H9 (cell line): ENCODE data around the gene CEP152. TPM values are rescaled to one million over a fixed set of nuclear protein-coding genes. Genes with fewer than 3 reads are reported as not detected.

Experiments
- DNase-seq: peaks from one replicate; pipeline ENCODE4 v3.0.0-alpha.2; 2017
- H2AFZ ChIP-seq: one replicate; pipeline ENCODE4 v1.6.1; 2013; ENCODE audit warnings: mild to moderate bottlenecking, low read length, control low read depth, moderate library complexity
- H2AK5ac ChIP-seq: 2 replicates; pipeline ENCODE4 v1.6.1; 2013; ENCODE audit warnings: low read length, control low read depth, mixed read lengths; ENCODE audit not compliant: insufficient read length
- H2BK120ac ChIP-seq: one replicate; pipeline ENCODE4 v1.6.1; 2013; ENCODE audit warnings: low read depth, mild to moderate bottlenecking, low read length, control low read depth, inconsistent platforms; ENCODE audit not compliant: poor library complexity, severe bottlenecking
- H2BK12ac ChIP-seq: 2 replicates; pipeline ENCODE4 v1.6.1; 2013; ENCODE audit warnings: low read length, control low read depth, mixed read lengths, low read depth; ENCODE audit not compliant: insufficient read length
- H2BK15ac ChIP-seq: 2 replicates; pipeline ENCODE4 v1.6.1; 2013; ENCODE audit warnings: low read depth, low read length, control low read depth
- H2BK20ac ChIP-seq: one replicate; pipeline ENCODE4 v1.6.1; 2013; ENCODE audit warnings: low read depth, mild to moderate bottlenecking, low read length, control low read depth, inconsistent platforms; ENCODE audit not compliant: poor library complexity, severe bottlenecking
- H2BK5ac ChIP-seq: 2 replicates; pipeline ENCODE4 v1.6.1; 2013; ENCODE audit warnings: low read length, control low read depth, mixed read lengths; ENCODE audit not compliant: insufficient read length
- H3K14ac ChIP-seq: 2 replicates; pipeline ENCODE4 v1.6.1; 2013; ENCODE audit warnings: low read length, control low read depth; ENCODE audit not compliant: insufficient read depth
- H3K18ac ChIP-seq: 2 replicates; pipeline ENCODE4 v1.6.1; 2013; ENCODE audit warnings: low read depth, mild to moderate bottlenecking, mixed read lengths, low read length, control low read depth; ENCODE audit not compliant: insufficient read length
- H3K23ac ChIP-seq: 2 replicates; pipeline ENCODE4 v1.6.1; 2013; ENCODE audit warnings: low read length, control low read depth, mixed read lengths, low read depth; ENCODE audit not compliant: insufficient read length
- H3K23me2 ChIP-seq: 2 replicates; pipeline ENCODE4 v1.6.1; 2013; ENCODE audit warnings: low read depth, mild to moderate bottlenecking, mixed read lengths, low read length, control low read depth; ENCODE audit not compliant: insufficient read length, poor library complexity, severe bottlenecking
- H3K27ac ChIP-seq: 2 replicates; pipeline ENCODE4 v1.5.1; 2013; ENCODE audit warnings: low read length, control low read depth, mixed read lengths, low read depth; ENCODE audit not compliant: insufficient read length
- H3K27me3 ChIP-seq: 2 replicates; pipeline ENCODE4 v1.6.1; 2013; ENCODE audit warnings: low read length, control low read depth, inconsistent platforms; ENCODE audit not compliant: insufficient read depth
- H3K4ac ChIP-seq: 2 replicates; pipeline ENCODE4 v1.6.1; 2013; ENCODE audit warnings: low read depth, mild to moderate bottlenecking, control low read depth, inconsistent platforms, low read length, moderate library complexity
- H3K4me1 ChIP-seq: 2 replicates; pipeline ENCODE4 v1.6.1; 2013; ENCODE audit warnings: low read length, control low read depth, inconsistent platforms; ENCODE audit not compliant: insufficient read depth
- H3K4me2 ChIP-seq: 2 replicates; pipeline ENCODE4 v1.6.1; 2013; ENCODE audit warnings: low read length, control low read depth, mixed read lengths; ENCODE audit not compliant: insufficient read length, insufficient read depth
- H3K56ac ChIP-seq: 2 replicates; pipeline ENCODE4 v1.6.1; 2013; ENCODE audit warnings: low read depth, mild to moderate bottlenecking, mixed read lengths, low read length, control low read depth; ENCODE audit not compliant: insufficient read length
- H3K79me1 ChIP-seq: 2 replicates; pipeline ENCODE4 v1.6.1; 2013; ENCODE audit warnings: low read depth, mild to moderate bottlenecking, moderate library complexity, low read length, control low read depth, inconsistent platforms; ENCODE audit not compliant: insufficient read depth, poor library complexity, severe bottlenecking
- H3K79me2 ChIP-seq: 2 replicates; pipeline ENCODE4 v1.6.1; 2013; ENCODE audit warnings: low read length, control low read depth, inconsistent platforms; ENCODE audit not compliant: insufficient read depth
- H3K9ac ChIP-seq: 2 replicates; pipeline ENCODE4 v1.6.1; 2013; ENCODE audit warnings: low read length, control low read depth, mixed read lengths; ENCODE audit not compliant: insufficient read length; ENCODE audit errors: extremely low read depth
- H3K9me3 ChIP-seq: one replicate; pipeline ENCODE4 v1.6.1; 2013; ENCODE audit warnings: low read depth, low read length, inconsistent platforms; ENCODE audit not compliant: control insufficient read depth
- H3T11ph ChIP-seq: one replicate; pipeline ENCODE4 v1.6.1; 2013; ENCODE audit warnings: mild to moderate bottlenecking, low read length, control low read depth, inconsistent platforms
- H4K20me1 ChIP-seq: one replicate; pipeline ENCODE4 v1.6.1; 2013; ENCODE audit not compliant: control insufficient read depth, insufficient read length, insufficient read depth
- H4K5ac ChIP-seq: 2 replicates; pipeline ENCODE4 v1.6.1; 2013; ENCODE audit warnings: low read depth, mild to moderate bottlenecking, mixed read lengths, low read length, control low read depth; ENCODE audit not compliant: insufficient read length
- H4K8ac ChIP-seq: replicated peaks from 2 replicates; pipeline ENCODE4 v1.6.1; 2013; ENCODE audit warnings: low read length, control low read depth, mixed read lengths, low read depth; ENCODE audit not compliant: insufficient read length
- H4K91ac ChIP-seq: 2 replicates; pipeline ENCODE4 v1.6.1; 2013; ENCODE audit warnings: low read depth, mild to moderate bottlenecking, moderate library complexity, mixed read lengths, low read length, control low read depth; ENCODE audit not compliant: insufficient read length
- H3K27ac Mint-ChIP-seq, 3 experiments: 2 replicates in 2 of 3; 3 replicates in 1 of 3; pipeline ENCODE4 v1.8.0; 2020 to 2021; ENCODE audit warnings: mixed read lengths in 3 of 3, mild to moderate bottlenecking in 1 of 3, moderate library complexity in 1 of 3
- H3K27me3 Mint-ChIP-seq: 2 replicates; pipeline ENCODE4 v1.8.0; 2021; ENCODE audit warnings: low read depth, mild to moderate bottlenecking, moderate library complexity, mixed read lengths
- H3K36me3 Mint-ChIP-seq, 3 experiments: 2 replicates in 2 of 3; 3 replicates in 1 of 3; pipeline ENCODE4 v1.8.0; 2020 to 2021; ENCODE audit warnings: low read depth in 3 of 3, mixed read lengths in 3 of 3; ENCODE audit not compliant: insufficient read depth in 1 of 3
- H3K4me1 Mint-ChIP-seq, 2 experiments: 2 replicates each; pipeline ENCODE4 v1.8.0; 2020; ENCODE audit warnings: mixed read lengths in 2 of 2
- H3K4me3 Mint-ChIP-seq, 2 experiments: 2 replicates in 1 of 2; 3 replicates in 1 of 2; pipeline ENCODE4 v1.8.0; 2020 to 2021; ENCODE audit warnings: mild to moderate bottlenecking in 2 of 2, mixed read lengths in 2 of 2, moderate library complexity in 1 of 2
- H3K9me3 Mint-ChIP-seq, 2 experiments: 2 replicates in 1 of 2; 3 replicates in 1 of 2; pipeline ENCODE4 v1.8.0; 2020; ENCODE audit warnings: mild to moderate bottlenecking in 2 of 2, mixed read lengths in 2 of 2, moderate library complexity in 1 of 2
- CTCF ChIP-seq: fragments of 200-600 bp; sonication (generic); conservative IDR thresholded peaks from 3 replicates; pipeline ENCODE4 v1.8.0; 2021; ENCODE audit warnings: antibody characterized with exemption, mild to moderate bottlenecking
- total RNA-seq: library from RNA; stranded (reverse); gene quantifications from 2 replicates; pipeline ENCODE4 v1.2.1, GENCODE V29; 2021

The CEP152 gene
- total RNA-seq, 1 experiment from 2014 or later = 10.9 TPM

GRCh38 chr15:48695088-48695826 is 115.6 kb downstream of the CEP152 start:
- Histone ChIP-seq H4K91ac (no peak overlapping the region), H3K27me3 (no peaks in the 10 kb centered on the region), H3K9ac (no peak overlapping the region), H3K56ac (no peak overlapping the region), H3K79me1 (no peaks in the 10 kb centered on the region), H2BK15ac (no peak overlapping the region), H3K79me2 (no peaks in the 10 kb centered on the region), H3K23me2 (no peaks in the 10 kb centered on the region), H3K4me2 (no peak overlapping the region), H3T11ph (no peak overlapping the region), H2BK12ac (no peak overlapping the region), H4K20me1 (no peaks in the 10 kb centered on the region), H4K8ac (no peak overlapping the region), H3K4me1 (no peaks in the 10 kb centered on the region), H2AFZ (no peak overlapping the region), H2BK5ac (no peak overlapping the region), H3K14ac (no peak overlapping the region), H3K23ac (no peak overlapping the region), H4K5ac (no peak overlapping the region), H2BK120ac (no peak overlapping the region), H3K27ac (no peak overlapping the region), H2AK5ac (no peak overlapping the region), H3K4ac (no peak overlapping the region), H3K9me3 (no peaks in the 10 kb centered on the region), H3K18ac (no peak overlapping the region), H2BK20ac (no peak overlapping the region)
- no peak overlapping the region for H3K4me3 Mint-ChIP-seq
- no peak for DNase-seq
- no peaks in the 10 kb centered on the region for H3K9me3 Mint-ChIP-seq
- H3K36me3 Mint-ChIP-seq = no peaks in the 10 kb centered on the region
- no peak overlapping the region for H3K27ac Mint-ChIP-seq
- H3K4me1 Mint-ChIP-seq = 0 out of 4 replicates have a peak, but pooled peaks cover 2 to 3% of the 10 kb centered on the region in 2 experiments
- no peaks in the 10 kb centered on the region for H3K27me3 Mint-ChIP-seq
- no peak for TF ChIP-seq CTCF
